Endothelial cell of umbilical vein (primary cell): ENCODE results near the gene GOLPH3L. TPM values are rescaled to one million over a fixed set of nuclear protein-coding genes. Genes with fewer than 3 reads are reported as not detected.

Experiments used
- BruUV-seq: library from RNA; stranded (reverse); fragments of 400-500 nt; replicated peaks from 2 replicates; lab custom pipeline; 2021; lab: Mats Ljungman, UMichigan
- CTCF ChIA-PET: fragments of 300-600, 350-600 bp; sonication (Branson Sonifier 250); formaldehyde crosslinking; loops from one replicate; lab custom pipeline; 2021; ENCODE audit warnings: antibody characterized with exemption, inconsistent platforms; lab: Charles Lee
- POLR2A ChIA-PET: fragments of 300-600, 350-600 bp; sonication (Branson Sonifier 250); formaldehyde crosslinking; loops from one replicate; lab custom pipeline; 2021; ENCODE audit warnings: antibody characterized with exemption, inconsistent platforms; lab: Charles Lee
- DNase-seq: peaks from one replicate; pipeline ENCODE4 v3.0.0-alpha.2; 2011; ENCODE audit warnings: low read depth, low spot score
- FAIRE-seq: peaks from 2 replicates; lab custom pipeline; 2011; peaks lifted over from hg19 to GRCh38; lab: Jason Lieb, UNC
- H2AFZ ChIP-seq: 2 replicates; pipeline ENCODE4 v1.6.0; 2012; ENCODE audit warnings: low read depth, low read length, control low read depth, inconsistent platforms
- H3K27ac ChIP-seq: 2 replicates; pipeline ENCODE4 v1.5.1; 2011; ENCODE audit warnings: low read depth, mild to moderate bottlenecking, control low read depth, low read length, moderate library complexity; ENCODE audit not compliant: insufficient read depth
- H3K27me3 ChIP-seq, 2 experiments: 2 replicates each; pipeline versions ENCODE4 v1.6.0 to v1.6.1; 2011; ENCODE audit warnings: low read length in 2 of 2, mixed read lengths in 1 of 2; ENCODE audit not compliant: control insufficient read depth in 2 of 2, insufficient read depth in 2 of 2
- H3K36me3 ChIP-seq, 2 experiments: 2 replicates in 1 of 2; 3 replicates in 1 of 2; pipeline ENCODE4 v1.5.1; 2011; ENCODE audit warnings: low read length in 2 of 2, mild to moderate bottlenecking in 1 of 2, moderate library complexity in 1 of 2; ENCODE audit not compliant: control insufficient read depth in 2 of 2, insufficient read depth in 2 of 2; ENCODE audit errors: extremely low read depth in 1 of 2
- H3K4me1 ChIP-seq: 3 replicates; pipeline ENCODE4 v1.5.1; 2011; ENCODE audit warnings: mild to moderate bottlenecking, low read length; ENCODE audit not compliant: control insufficient read depth, insufficient read depth; ENCODE audit errors: extremely low read depth
- H3K4me2 ChIP-seq: 2 replicates; pipeline ENCODE4 v1.6.1; 2011; ENCODE audit warnings: low read length, control low read depth, mixed read lengths; ENCODE audit not compliant: insufficient read depth
- H3K4me3 ChIP-seq, 3 experiments: fragments of 200-600 bp in 1 of 3; sonication (generic), shearing (Covaris generic) in 1 of 3; replicated peaks in 1 of 3; 2 replicates each; pipeline ENCODE4 v1.5.1; 2011 to 2016; ENCODE audit warnings: control low read depth in 3 of 3, low read length in 3 of 3, mild to moderate bottlenecking in 2 of 3, inconsistent platforms in 1 of 3, low read depth in 1 of 3, moderate library complexity in 1 of 3; ENCODE audit not compliant: insufficient read depth in 1 of 3
- H3K79me2 ChIP-seq: 2 replicates; pipeline ENCODE4 v1.6.0; 2012; ENCODE audit warnings: low read length, inconsistent platforms; ENCODE audit not compliant: control insufficient read depth, insufficient read depth
- H3K9ac ChIP-seq: replicated peaks from 2 replicates; pipeline ENCODE3; 2011; ENCODE audit warnings: low read length, control low read depth; ENCODE audit not compliant: insufficient read depth; ENCODE audit errors: extremely low read depth
- H3K9me1 ChIP-seq: replicated peaks from 3 replicates; pipeline ENCODE4 v1.6.0; 2011; ENCODE audit warnings: mild to moderate bottlenecking, low read length; ENCODE audit not compliant: control insufficient read depth, insufficient read depth; ENCODE audit errors: extremely low read depth
- H3K9me3 ChIP-seq: replicated peaks from 2 replicates; pipeline ENCODE4 v1.5.1; 2012; ENCODE audit warnings: low read length, inconsistent platforms; ENCODE audit not compliant: control insufficient read depth, insufficient read depth
- H4K20me1 ChIP-seq: replicated peaks from 2 replicates; pipeline ENCODE3; 2011; ENCODE audit warnings: mild to moderate bottlenecking, low read length; ENCODE audit not compliant: control insufficient read depth, insufficient read depth; ENCODE audit errors: extremely low read depth
- CTCF ChIP-seq, 2 donors: IDR thresholded peaks; 1 replicate in 1 of 2; 2 replicates in 1 of 2; pipeline ENCODE4 v1.5.1; 2011; ENCODE audit warnings: low read length in 2 of 2, mild to moderate bottlenecking in 2 of 2, moderate library complexity in 2 of 2, control low read depth in 1 of 2, inconsistent platforms in 1 of 2, low read depth in 1 of 2; ENCODE audit not compliant: insufficient read depth in 1 of 2; ENCODE audit errors: extremely low read depth in 1 of 2
- EZH2 ChIP-seq: IDR thresholded peaks from 2 replicates; pipeline ENCODE4 v1.6.1; 2012; ENCODE audit warnings: borderline replicate concordance, low read depth, mild to moderate bottlenecking, moderate library complexity, low read length, inconsistent platforms; ENCODE audit not compliant: severe bottlenecking
- FOS ChIP-seq: IDR thresholded peaks from 2 replicates; pipeline ENCODE4 v1.6.1; 2011; ENCODE audit warnings: mild to moderate bottlenecking, low read length, moderate library complexity, borderline replicate concordance; ENCODE audit not compliant: insufficient read depth
- GATA2 ChIP-seq: IDR thresholded peaks from 2 replicates; pipeline ENCODE4 v1.7.0; 2011; ENCODE audit warnings: low read depth, mild to moderate bottlenecking, moderate library complexity, mixed read lengths, low read length; ENCODE audit not compliant: insufficient read length, insufficient read depth
- JUN ChIP-seq: IDR thresholded peaks from 2 replicates; pipeline ENCODE4 v1.6.1; 2011; ENCODE audit warnings: borderline replicate concordance, low read depth; ENCODE audit not compliant: insufficient read length, insufficient read depth
- MAX ChIP-seq: IDR thresholded peaks from 2 replicates; pipeline ENCODE4 v1.6.1; 2011; ENCODE audit not compliant: insufficient read depth, insufficient read length
- MYC ChIP-seq: IDR thresholded peaks from one replicate; pipeline ENCODE4 v1.6.1; 2011; ENCODE audit warnings: mild to moderate bottlenecking, low read depth, low read length
- POLR2A ChIP-seq: IDR thresholded peaks from 2 replicates; pipeline ENCODE4 v1.6.1; 2012; ENCODE audit warnings: low read depth, mild to moderate bottlenecking, control low read depth, low read length
- POLR2AphosphoS5 ChIP-seq: IDR thresholded peaks from 2 replicates; pipeline ENCODE4 v1.6.1; 2012; ENCODE audit warnings: low read depth, mild to moderate bottlenecking, control low read depth, low read length, moderate library complexity; ENCODE audit not compliant: insufficient read depth
- dilution Hi-C: fragments of 300-500 bp; cut with MboI; formaldehyde crosslinking; loops from one replicate; pipeline ENCODE4 v1.15.0; 2019; ENCODE audit warnings: low sequenced_read_pairs; ENCODE audit not compliant: extremely low pct_ligation_motif_present
- intact Hi-C: fragments of 100-400 bp; cut with micrococcal nuclease; formaldehyde crosslinking; loops from one replicate; pipeline ENCODE4 v1.10.0; 2022
- polyA plus RNA-seq, 4 experiments: library from polyadenylated mRNA; depleted of rRNA in 3 of 4; stranded (reverse) in 3 of 4; unstranded in 1 of 4; fragments of >200 nt; gene quantifications; 2 replicates each; pipeline versions ENCODE4 v1.2.1 to v1.2.3, GENCODE V29; 2011 to 2012; ENCODE audit warnings: missing spikeins in 1 of 4
- total RNA-seq: library from RNA; stranded (reverse); gene quantifications from 2 replicates; pipeline ENCODE4 v1.2.3, GENCODE V29; 2021

GOLPH3L gene
- total and polyA plus RNA-seq, 2 donors (not counting 3 experiments of a cell fraction or from before 2014, with no cell fraction given): 15.7 to 34.9 TPM

- TF ChIP-seq POLR2AphosphoS5 (no peak), POLR2A (no peak), JUN (no peak), MYC (no peak), CTCF (IDR thresholded peaks at IDR 0.05; ENCODE audit: extremely low read depth in 1 of 2, insufficient read depth in 1 of 2, low read depth in 1 of 2, low read length in 2 of 2) (no peak), GATA2 (no peak), FOS (no peak), EZH2 (no peak), MAX (no peak)
- Histone ChIP-seq H3K79me2 (peaks cover 13% of the 10 kb centered on the region), H3K9me3 (no peaks in the 10 kb centered on the region), H3K9ac (peak overlapping the region; percentile 96), H3K27ac (peak overlapping the region; percentile 100), H4K20me1 (no peaks in the 10 kb centered on the region), H3K4me1 (peaks cover 43% of the 10 kb centered on the region), H3K27me3 (no peaks in the 10 kb centered on the region), H3K4me2 (peak overlapping the region; percentile 67), H3K9me1 (no peaks in the 10 kb centered on the region), H3K36me3 (no peaks in the 10 kb centered on the region), H3K4me3 (peak overlapping the region in 1 of 3 experiments; percentile 8), H2AFZ (no peak overlapping the region)
- intact Hi-C loops (no loop called here), dilution Hi-C loops (no loop called here)
- TSS peak; percentile 93 for BruUV-seq
- POLR2A ChIA-PET: interaction anchor here (0.7 to 1.0 kb wide), 4 partner anchors 17 to 263 kb away, joined by 3 to 9 read pairs (median 5); partner anchors contain the start of gene MCL1
- FAIRE-seq (no peak), DNase-seq (no peak)
- CTCF ChIA-PET: interaction anchor here (0.6 to 13.1 kb wide), 6 partner anchors 7 to 47 kb away, joined by 3 to 288 read pairs (median 4); partner anchors contain the start of gene MCL1
Measured at GRCh38 chr1:150612014-150612345, 85.0 kb downstream of the GOLPH3L start.
